NK-92 (cell line): ENCODE data around the gene GRK5.

ENCODE experiments used
- DNase-seq: peaks from one replicate; lab custom pipeline; 2025; ENCODE audit not compliant: unreplicated experiment; lab: John Stamatoyannopoulos, UW

Gene GRK5

DNA sequence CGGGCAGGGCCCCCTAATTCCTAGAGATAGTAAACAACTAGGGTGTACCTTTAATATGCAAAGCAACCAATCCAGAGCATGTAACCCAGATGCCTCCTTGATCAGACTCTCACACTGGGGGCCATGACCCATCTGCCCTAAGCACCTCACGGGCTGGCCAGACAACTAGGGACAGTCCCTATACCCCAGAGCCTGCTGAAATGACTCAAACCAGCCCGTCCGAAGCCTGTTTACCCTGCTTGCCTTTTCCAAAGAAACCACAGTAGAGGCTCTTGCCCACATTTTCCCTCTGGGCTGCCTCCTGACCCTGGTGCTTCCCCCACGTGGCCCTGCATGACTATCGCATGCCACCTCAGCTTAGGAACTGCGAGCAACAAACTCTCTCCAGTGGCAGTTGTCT lies 288.9 kb downstream of the GRK5 start:
- no peak for DNase-seq

DNA sequence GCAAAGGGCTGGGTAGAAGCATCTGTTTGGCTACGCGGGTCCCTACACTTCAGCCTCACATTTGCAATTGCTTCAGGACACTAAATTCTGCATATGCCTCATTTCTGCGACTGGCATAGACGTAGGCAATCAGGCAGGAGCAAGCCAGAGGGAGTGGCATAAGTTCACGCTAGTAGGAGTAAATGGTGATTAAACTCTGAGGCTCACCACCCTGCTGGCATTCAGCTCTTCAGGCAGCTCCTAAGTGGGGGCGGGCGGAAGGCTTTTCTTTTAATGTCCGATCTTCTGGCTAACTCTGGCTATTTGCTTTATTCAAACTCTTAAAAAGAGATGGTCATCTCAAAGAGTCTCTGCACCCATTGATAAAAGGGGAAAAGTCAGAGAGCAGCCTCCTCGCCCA lies 289.9 kb downstream of the GRK5 start:
- DNase-seq, result no peak

GRCh38 chr10:119498889-119499676 lies 291.7 kb downstream of the GRK5 start:
- no peak for DNase-seq

GRCh38 chr10:119499677-119500002 lies 292.3 kb downstream of the GRK5 start:
- no peak for DNase-seq

DNA sequence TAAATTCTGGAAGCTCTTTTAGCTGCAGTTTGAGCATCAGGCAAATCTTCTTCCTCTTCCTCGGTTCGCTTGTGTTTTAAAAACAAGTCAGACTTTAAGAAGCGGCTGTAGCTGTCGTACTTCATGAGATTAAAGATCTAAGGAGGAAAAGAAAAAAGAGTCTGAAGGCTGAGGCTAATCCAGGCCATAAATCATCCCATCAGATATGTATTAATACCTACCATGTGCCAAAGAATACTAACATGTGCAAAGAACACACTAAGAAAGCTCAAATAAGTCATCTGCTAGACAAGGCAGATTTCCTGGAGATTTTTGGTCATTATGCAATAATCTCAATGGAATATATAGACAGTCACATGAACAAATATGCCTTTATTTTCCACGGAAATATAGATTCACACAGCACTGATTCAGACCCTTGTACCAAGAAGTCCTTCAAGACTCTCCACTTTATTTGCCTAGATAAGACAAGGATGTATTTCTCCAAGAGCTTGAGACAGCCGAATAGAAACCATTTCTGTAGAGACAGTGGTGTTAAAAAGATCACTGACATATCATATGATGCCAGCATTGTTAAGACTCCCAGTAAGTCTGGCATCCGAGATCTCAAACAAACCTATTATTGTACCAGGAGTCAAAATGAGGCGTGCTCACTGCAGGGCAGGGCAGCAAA lies 292.9 kb downstream of the GRK5 start:
- no peak for DNase-seq

DNA sequence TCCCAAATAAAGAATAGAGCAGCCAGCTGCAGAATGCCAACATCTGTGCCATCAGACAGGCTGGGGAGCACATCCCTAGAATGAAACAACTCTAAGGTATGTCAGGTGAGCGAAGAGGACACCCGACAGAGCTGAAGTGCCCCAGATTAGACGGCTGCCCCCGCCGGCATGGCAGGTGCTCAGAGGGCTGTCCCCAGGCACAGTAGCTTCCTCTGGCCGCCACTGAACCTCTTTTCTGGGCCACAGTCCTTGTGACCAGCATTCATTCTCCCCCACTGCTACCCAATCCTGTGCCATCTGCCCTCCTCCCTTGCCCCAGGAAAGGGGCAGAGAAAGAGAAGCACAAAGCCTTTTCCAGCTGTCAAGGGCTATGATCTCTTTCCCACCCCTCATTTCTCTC lies 293.4 kb downstream of the GRK5 start:
- no peak for DNase-seq

DNA sequence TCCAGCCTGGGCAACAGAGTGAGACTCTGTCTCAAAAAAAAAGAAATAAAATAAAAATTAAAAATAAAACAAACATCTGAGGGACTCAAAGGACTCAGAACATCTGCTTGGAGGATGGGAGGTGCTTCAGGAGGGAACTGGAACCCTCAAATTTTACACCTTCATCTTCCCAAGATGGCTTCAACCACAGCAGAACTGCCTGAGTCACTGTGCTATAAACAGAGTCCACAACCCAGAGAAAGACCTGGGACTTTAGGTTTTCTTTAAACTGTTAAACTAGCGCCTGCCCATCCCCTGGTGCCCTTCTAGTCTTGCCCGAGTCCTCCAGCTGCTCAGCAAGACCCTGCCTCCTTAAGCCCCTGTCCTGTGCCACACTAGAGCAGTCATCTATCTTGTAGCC lies 294.3 kb downstream of the GRK5 start:
- no peak for DNase-seq

DNA sequence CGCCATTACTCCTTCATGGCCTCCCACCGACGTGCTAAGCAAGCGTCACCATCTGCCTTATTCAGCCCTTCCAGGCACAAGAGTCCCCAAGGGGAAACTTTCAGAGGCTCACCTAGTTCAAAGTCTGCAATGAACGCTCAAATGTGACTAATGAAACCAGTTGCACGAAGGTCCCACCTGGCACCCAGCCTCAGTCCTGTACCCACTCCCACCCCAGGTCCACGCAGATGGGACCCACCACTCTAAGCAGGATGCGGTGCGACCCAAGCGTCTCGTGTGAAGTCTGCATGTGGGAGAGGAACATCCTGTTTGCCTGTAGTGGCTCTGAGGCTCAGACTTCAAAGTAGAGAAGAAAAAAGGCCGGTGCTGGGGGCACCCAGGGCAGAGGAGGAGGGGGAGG lies 294.8 kb downstream of the GRK5 start:
- no peak for DNase-seq

DNA sequence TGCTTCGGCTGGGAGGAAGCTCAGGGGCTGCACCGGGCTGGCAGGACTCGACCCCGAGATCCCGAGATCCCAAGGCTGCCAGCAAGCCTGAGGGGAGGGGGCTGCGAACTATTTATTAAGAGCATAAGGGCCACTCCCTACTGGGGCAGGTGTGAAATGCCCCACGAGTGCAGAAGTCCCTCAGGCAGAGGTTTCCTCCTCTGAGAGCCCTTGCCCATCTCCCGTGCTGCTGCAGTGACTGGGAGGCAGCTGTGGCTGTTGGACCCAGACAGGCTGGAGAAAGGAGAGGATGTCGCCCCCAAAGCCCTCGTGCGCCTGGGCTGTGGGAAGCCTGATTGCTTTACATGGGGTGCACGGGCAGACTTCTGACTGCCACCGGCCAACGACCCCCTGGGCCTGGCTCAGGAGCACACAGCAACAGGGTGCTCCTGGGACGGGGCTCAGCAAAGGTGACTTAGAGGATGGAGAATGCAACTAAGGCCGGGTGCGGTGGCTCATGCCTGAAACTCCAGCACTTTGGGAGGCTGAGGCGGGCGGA lies 295.3 kb downstream of the GRK5 start:
- DNase-seq, result no peak

GRCh38 chr10:119503821-119504220 lies 296.4 kb downstream of the GRK5 start:
- no peak for DNase-seq

GRCh38 chr10:119504651-119505050 lies 297.3 kb downstream of the GRK5 start:
- no peak for DNase-seq

GRCh38 chr10:119505131-119505551 lies 297.8 kb downstream of the GRK5 start:
- DNase-seq, result no peak
